Hepatocyte (in vitro differentiated cells): ENCODE measurements around the gene NPAS4. TPM values are rescaled to one million over a fixed set of nuclear protein-coding genes. Genes with fewer than 3 reads are reported as not detected.

Experiments
- DNase-seq: peaks from one replicate; pipeline ENCODE4 v3.0.0-alpha.2; 2016; ENCODE audit warnings: low spot score
- H2AFZ ChIP-seq: fragments of 200-600 bp; sonication (generic); 2 replicates; pipeline ENCODE4 v1.6.0; 2016; ENCODE audit warnings: antibody characterized with exemption, mild to moderate bottlenecking
- H3K27ac ChIP-seq: fragments of 200-600 bp; sonication (generic); 2 replicates; pipeline ENCODE4 v1.5.1; 2016; ENCODE audit warnings: mild to moderate bottlenecking
- H3K27me3 ChIP-seq: fragments of 200-600 bp; sonication (generic); 2 replicates; pipeline ENCODE4 v1.6.1; 2016
- H3K36me3 ChIP-seq: fragments of 200-600 bp; sonication (generic); replicated peaks from 2 replicates; pipeline ENCODE4 v1.5.1; 2016; ENCODE audit warnings: low read depth; ENCODE audit not compliant: insufficient read depth
- H3K4me1 ChIP-seq: fragments of 200-600 bp; sonication (generic); 2 replicates; pipeline ENCODE4 v1.5.1; 2016; ENCODE audit warnings: mild to moderate bottlenecking, moderate library complexity; ENCODE audit not compliant: insufficient read depth
- H3K4me2 ChIP-seq: fragments of 200-600 bp; sonication (generic); 2 replicates; pipeline ENCODE4 v1.6.0; 2016
- H3K4me3 ChIP-seq: fragments of 200-600 bp; sonication (generic); 2 replicates; pipeline ENCODE4 v1.5.1; 2016; ENCODE audit warnings: mild to moderate bottlenecking
- H3K79me2 ChIP-seq: fragments of 200-600 bp; sonication (generic); 2 replicates; pipeline ENCODE4 v1.6.0; 2017; ENCODE audit warnings: mild to moderate bottlenecking
- H3K9me2 ChIP-seq: fragments of 200-600 bp; sonication (generic); replicated peaks from 2 replicates; pipeline ENCODE4 v1.6.0; 2017; ENCODE audit warnings: mild to moderate bottlenecking; ENCODE audit not compliant: insufficient read depth
- H3K9me3 ChIP-seq: fragments of 200-600 bp; sonication (generic); 2 replicates; pipeline ENCODE4 v1.5.1; 2016; ENCODE audit warnings: low read depth, mild to moderate bottlenecking
- H4K20me1 ChIP-seq: fragments of 200-600 bp; sonication (generic); 2 replicates; pipeline ENCODE4 v1.6.0; 2016; ENCODE audit warnings: mild to moderate bottlenecking; ENCODE audit not compliant: insufficient read depth, poor library complexity, severe bottlenecking
- CTCF ChIP-seq: fragments of 200-600 bp; sonication (generic); IDR thresholded peaks from 2 replicates; pipeline ENCODE4 v1.5.1; 2016; ENCODE audit warnings: antibody characterized with exemption, mild to moderate bottlenecking; ENCODE audit not compliant: poor library complexity
- EZH2 ChIP-seq: fragments of 200-600 bp; sonication (generic); IDR thresholded peaks from 2 replicates; pipeline ENCODE4 v1.6.1; 2016; ENCODE audit warnings: antibody characterized with exemption, mild to moderate bottlenecking, borderline replicate concordance
- EZH2phosphoT487 ChIP-seq: fragments of 200-600 bp; sonication (generic); IDR thresholded peaks from one replicate; pipeline ENCODE4 v1.6.1; 2018; ENCODE audit warnings: antibody characterized with exemption, mild to moderate bottlenecking, low read depth, moderate library complexity; ENCODE audit not compliant: unreplicated experiment, severe bottlenecking
- WGBS: methylation state at CpG from one replicate; pipeline ENCODE4 v1.1.6; 2016; ENCODE audit warnings: low lambda C conversion rate; ENCODE audit errors: missing lambda C conversion rate; 5-methylcytosine and 5-hydroxymethylcytosine counted together
- polyA plus RNA-seq: library from polyadenylated mRNA; unstranded; fragments of >200 nt; fragmentation: Nextera tagmentation; extraction: Ambion mirVana; gene quantifications from 2 replicates; pipeline ENCODE4 v1.2.1, GENCODE V29; 2016
- total RNA-seq: library from RNA; depleted of rRNA; stranded (reverse); fragments of >200 nt; gene quantifications from 2 replicates; pipeline ENCODE4 v1.2.3, GENCODE V29; 2014

NPAS4 gene
- total and polyA plus RNA-seq, 2 experiments from 2014 or later, result 0.31 TPM; not detected in 1

DNA sequence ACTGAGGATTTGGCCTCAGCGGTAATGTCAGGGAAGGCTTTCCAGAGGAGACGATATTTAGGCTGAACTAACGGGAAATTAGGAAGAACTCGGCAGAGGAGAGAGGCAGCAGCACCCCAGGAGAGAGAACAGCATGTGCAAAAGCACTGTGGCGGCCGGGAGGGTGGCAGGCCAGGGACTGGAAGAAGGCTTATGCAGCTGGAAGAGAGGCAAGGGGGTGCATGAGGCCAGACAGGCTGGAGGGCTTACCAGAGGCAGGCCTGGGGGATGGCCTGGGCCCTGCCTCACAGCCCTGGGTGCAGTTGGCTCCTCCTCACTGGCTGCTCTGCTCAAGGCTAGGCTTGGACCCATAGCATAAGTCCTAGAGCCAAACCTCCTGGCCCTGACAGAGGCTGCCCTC, 7.7 kb upstream of the NPAS4 start:
- H3K9me3 ChIP-seq, result no peaks in the 10 kb centered on the region
- no peak overlapping the region for H3K27ac ChIP-seq
- TF ChIP-seq EZH2phosphoT487 (no peak), EZH2 (no peak), CTCF (no peak)
- no peaks in the 10 kb centered on the region for H3K9me2 ChIP-seq
- no peak overlapping the region for H3K4me2 ChIP-seq
- H2AFZ ChIP-seq, result no peak overlapping the region
- no peak for DNase-seq
- 83% methylated on average over 6 of the region's 6 CpGs for WGBS
- peaks cover 44% of the 10 kb centered on the region for H3K27me3 ChIP-seq
- H3K79me2 ChIP-seq, result no peaks in the 10 kb centered on the region
- no peaks in the 10 kb centered on the region for H3K36me3 ChIP-seq
- no peaks in the 10 kb centered on the region for H3K4me1 ChIP-seq
- H4K20me1 ChIP-seq, result no peaks in the 10 kb centered on the region
- H3K4me3 ChIP-seq, result no peak overlapping the region

DNA sequence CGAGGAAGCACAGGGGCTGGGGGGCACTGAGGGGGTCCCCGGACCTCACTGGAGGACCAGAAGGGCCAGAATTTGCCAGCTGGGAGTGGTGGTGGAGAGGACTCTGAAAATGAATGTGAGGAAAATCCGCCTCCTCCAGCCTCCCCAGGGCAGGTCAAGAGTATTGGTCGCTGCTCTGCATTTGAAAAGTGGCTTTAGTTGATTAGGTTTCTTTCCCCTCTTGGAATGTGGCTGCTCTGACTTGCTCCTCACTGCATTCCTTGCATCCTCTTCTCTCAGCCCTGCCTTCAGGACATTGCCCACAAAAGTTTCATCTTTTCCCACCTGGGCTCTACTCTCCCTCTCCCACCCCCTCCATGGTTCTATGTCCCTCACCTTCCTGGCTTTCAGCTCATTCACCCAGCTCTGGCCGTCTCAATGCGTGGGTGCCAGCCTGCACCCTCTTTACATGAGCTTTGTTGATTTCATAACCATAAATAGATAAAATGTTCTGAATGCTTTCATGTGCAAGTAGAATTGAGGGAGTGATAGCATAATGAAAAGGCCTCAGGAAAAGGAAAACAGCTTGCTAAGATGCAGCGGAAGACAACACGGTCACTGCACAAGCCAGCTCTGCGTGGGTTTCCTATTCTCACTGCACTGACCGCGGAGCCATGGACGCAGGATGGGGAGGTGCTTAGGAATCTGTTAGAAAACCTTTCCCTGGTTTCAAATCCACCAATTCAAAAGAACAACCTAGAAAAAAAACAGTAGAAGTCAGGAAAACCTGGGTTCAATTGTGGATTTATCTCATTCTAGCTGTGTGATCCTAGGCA, 6.5 kb upstream of the NPAS4 start:
- H3K27me3 ChIP-seq, result peaks cover 48% of the 10 kb centered on the region
- H3K4me1 ChIP-seq, result no peaks in the 10 kb centered on the region
- H3K9me3 ChIP-seq, result no peaks in the 10 kb centered on the region
- H3K9me2 ChIP-seq, result no peaks in the 10 kb centered on the region
- TF ChIP-seq CTCF, result no peak
- TF ChIP-seq EZH2, result no peak
- TF ChIP-seq EZH2phosphoT487, result no peak
- no peaks in the 10 kb centered on the region for H3K36me3 ChIP-seq
- H3K4me2 ChIP-seq, result no peak overlapping the region
- H4K20me1 ChIP-seq, result no peaks in the 10 kb centered on the region
- no peaks in the 10 kb centered on the region for H3K79me2 ChIP-seq
- H2AFZ ChIP-seq, result no peak overlapping the region
- H3K27ac ChIP-seq, result no peak overlapping the region
- WGBS, result 61% methylated on average over 12 of the region's 12 CpGs
- H3K4me3 ChIP-seq, result no peak overlapping the region
- DNase-seq, result no peak

- no peak for DNase-seq
- TF ChIP-seq EZH2, result no peak
- no peak for TF ChIP-seq EZH2phosphoT487
- TF ChIP-seq CTCF, result no peak
- Histone ChIP-seq H3K79me2 (no peaks in the 10 kb centered on the region), H2AFZ (no peak overlapping the region), H3K4me3 (no peak overlapping the region), H3K9me2 (no peaks in the 10 kb centered on the region), H3K27me3 (peaks cover 49% of the 10 kb centered on the region), H3K36me3 (no peaks in the 10 kb centered on the region), H3K4me2 (no peak overlapping the region), H3K4me1 (no peaks in the 10 kb centered on the region), H3K27ac (no peak overlapping the region), H3K9me3 (no peaks in the 10 kb centered on the region), H4K20me1 (no peaks in the 10 kb centered on the region)
- WGBS, result 54% methylated on average over 2 of the region's 2 CpGs
These were observed 5.4 kb upstream of the NPAS4 start for GRCh38 chr11:66415423-66415822.
